ENCODE data around the gene JUND.

- TF ChIP-seq, protein P1, sequence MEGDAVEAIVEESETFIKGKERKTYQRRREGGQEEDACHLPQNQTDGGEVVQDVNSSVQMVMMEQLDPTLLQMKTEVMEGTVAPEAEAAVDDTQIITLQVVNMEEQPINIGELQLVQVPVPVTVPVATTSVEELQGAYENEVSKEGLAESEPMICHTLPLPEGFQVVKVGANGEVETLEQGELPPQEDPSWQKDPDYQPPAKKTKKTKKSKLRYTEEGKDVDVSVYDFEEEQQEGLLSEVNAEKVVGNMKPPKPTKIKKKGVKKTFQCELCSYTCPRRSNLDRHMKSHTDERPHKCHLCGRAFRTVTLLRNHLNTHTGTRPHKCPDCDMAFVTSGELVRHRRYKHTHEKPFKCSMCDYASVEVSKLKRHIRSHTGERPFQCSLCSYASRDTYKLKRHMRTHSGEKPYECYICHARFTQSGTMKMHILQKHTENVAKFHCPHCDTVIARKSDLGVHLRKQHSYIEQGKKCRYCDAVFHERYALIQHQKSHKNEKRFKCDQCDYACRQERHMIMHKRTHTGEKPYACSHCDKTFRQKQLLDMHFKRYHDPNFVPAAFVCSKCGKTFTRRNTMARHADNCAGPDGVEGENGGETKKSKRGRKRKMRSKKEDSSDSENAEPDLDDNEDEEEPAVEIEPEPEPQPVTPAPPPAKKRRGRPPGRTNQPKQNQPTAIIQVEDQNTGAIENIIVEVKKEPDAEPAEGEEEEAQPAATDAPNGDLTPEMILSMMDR (IDR thresholded peaks at IDR 0.05 in 4 of 5, conservative IDR thresholded peaks at IDR 0.05 in 1 of 5): no peak
- TF ChIP-seq POLR2A (IDR thresholded peaks at IDR 0.05): no peak
These were observed 9.7 kb upstream of the JUND start for GRCh38 chr19:18291019-18291524.

Data from gastrocnemius medialis (tissue), 4 donors.